NB4 (cell line): ENCODE results near the gene SH2D7.

Experiments used
- CTCF ChIP-seq: IDR thresholded peaks from one replicate; pipeline ENCODE4 v1.5.1; 2012; ENCODE audit warnings: low read depth, low read length
- MYC ChIP-seq: IDR thresholded peaks from 2 replicates; pipeline ENCODE4 v1.6.1; 2011; ENCODE audit warnings: low read depth, low read length
- POLR2A ChIP-seq: IDR thresholded peaks from 2 replicates; pipeline ENCODE4 v1.6.1; 2011; ENCODE audit warnings: mild to moderate bottlenecking; ENCODE audit not compliant: insufficient read length; ENCODE audit errors: extremely low read depth

DNA sequence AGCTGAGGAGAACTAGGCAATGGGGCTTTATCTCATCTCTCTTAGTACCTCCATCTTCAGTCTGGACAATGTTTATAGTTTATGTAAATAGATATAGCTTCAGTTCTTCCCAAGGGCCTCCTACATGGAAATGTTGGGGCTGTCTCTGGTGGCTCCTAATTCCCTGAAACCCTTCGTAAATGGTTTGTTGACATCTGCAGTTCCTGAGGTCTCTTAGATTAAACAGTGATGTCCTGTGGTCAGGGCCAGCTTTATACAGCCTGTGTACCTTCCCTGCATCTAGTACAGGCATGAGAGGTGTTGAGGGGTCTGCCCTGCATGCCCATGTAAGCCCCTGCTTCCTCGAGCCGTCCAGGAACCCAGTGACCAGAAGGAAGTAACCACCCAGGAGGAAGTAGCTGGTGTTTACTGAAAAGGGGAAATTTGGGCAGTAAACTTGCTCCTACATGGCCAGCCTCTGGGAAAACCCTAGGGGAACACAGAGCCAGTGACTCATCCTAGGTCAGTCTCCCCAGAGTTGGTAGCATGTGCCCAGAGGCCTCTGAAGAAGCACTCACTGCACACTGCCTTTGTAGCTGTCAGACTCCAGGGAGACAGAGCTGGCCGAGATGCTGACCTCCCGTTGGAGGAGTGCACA is 10.1 kb upstream of the SH2D7 start:
- TF ChIP-seq POLR2A: no peak
- no peak for TF ChIP-seq CTCF
- no peak for TF ChIP-seq MYC
